GM18861 (cell line): ENCODE measurements around the gene ZNF264.
"Not testable (repeated sequence)": the region's sequence is repeated elsewhere in the genome, so short reads cannot be mapped to it uniquely, and the experiment has no call there.

Experiments
- ATAC-seq: cut with Tn5 transposase; IDR thresholded peaks from one replicate; pipeline ENCODE4 v1.9.1; 2021; ENCODE audit not compliant: unreplicated experiment

ZNF264 gene

GRCh38 chr19:57244513-57244912, 53.2 kb downstream of the ZNF264 start:
- ATAC-seq: no peak

GRCh38 chr19:57245066-57245465, 53.8 kb downstream of the ZNF264 start:
- ATAC-seq: no peak

- no peak for ATAC-seq
Measured at GRCh38 chr19:57245959-57246358, 54.7 kb downstream of the ZNF264 start.

- no peak for ATAC-seq
Measured at GRCh38 chr19:57248646-57249045, 57.3 kb downstream of the ZNF264 start.

- ATAC-seq: no peak
Measured at GRCh38 chr19:57249329-57249728, 58.0 kb downstream of the ZNF264 start.

- ATAC-seq: not testable (repeated sequence)
Measured at GRCh38 chr19:57253767-57254166, 62.5 kb downstream of the ZNF264 start.

GRCh38 chr19:57262044-57262443, 70.7 kb downstream of the ZNF264 start:
- ATAC-seq: no peak

- ATAC-seq: no peak
Measured at GRCh38 chr19:57263244-57263741, 72.0 kb downstream of the ZNF264 start.

- no peak for ATAC-seq
Measured at GRCh38 chr19:57267291-57267690, 76.0 kb downstream of the ZNF264 start.

GRCh38 chr19:57269515-57270250, 78.4 kb downstream of the ZNF264 start:
- ATAC-seq: no peak

GRCh38 chr19:57271280-57271679, 80.0 kb downstream of the ZNF264 start:
- ATAC-seq: no peak
